GM12874 (cell line): Measurements from ENCODE around the gene THSD7A.

ENCODE experiments used
- CTCF ChIP-seq: IDR thresholded peaks from 2 replicates; pipeline ENCODE4 v1.5.1; 2011; ENCODE audit warnings: low read depth, mild to moderate bottlenecking, control low read depth, low read length, moderate library complexity; ENCODE audit not compliant: insufficient read depth

The THSD7A gene

GRCh38 chr7:11726001-11726793 is 105.8 kb downstream of the THSD7A start:
- TF ChIP-seq CTCF, result no peak

- TF ChIP-seq CTCF, result no peak
Measured at GRCh38 chr7:11716185-11716584, 115.8 kb downstream of the THSD7A start.

- TF ChIP-seq CTCF, result no peak
Measured at GRCh38 chr7:11714676-11715075, 117.3 kb downstream of the THSD7A start.

GRCh38 chr7:11714205-11714604 is 117.8 kb downstream of the THSD7A start:
- no peak for TF ChIP-seq CTCF

GRCh38 chr7:11713352-11713751 is 118.6 kb downstream of the THSD7A start:
- no peak for TF ChIP-seq CTCF

- no peak for TF ChIP-seq CTCF
Measured at GRCh38 chr7:11710377-11710776, 121.6 kb downstream of the THSD7A start.

GRCh38 chr7:11709196-11709595 is 122.8 kb downstream of the THSD7A start:
- TF ChIP-seq CTCF, result no peak
